IMR-90 (cell line): ENCODE results near the gene CLCC1. TPM values are rescaled to one million over a fixed set of nuclear protein-coding genes. Genes with fewer than 3 reads are reported as not detected.

Experiments
- ATAC-seq: fragments of 200-7000 bp; cut with Tn5 transposase; 2 replicates; pipeline ENCODE4 v1.9.1; 2020; ENCODE audit warnings: low read depth, mild to moderate bottlenecking, moderate library complexity
- BruUV-seq: library from RNA; stranded (reverse); fragments of 400-500 nt; replicated peaks from 2 replicates; lab custom pipeline; 2021; lab: Mats Ljungman, UMichigan
- CTCF ChIA-PET: fragments of 300-600 bp; formaldehyde crosslinking; extraction: SDS; loops from one replicate; lab custom pipeline; 2021; ENCODE audit warnings: antibody characterized with exemption; lab: Yijun Ruan, JAX
- POLR2A ChIA-PET: fragments of 300-600 bp; sonication (Branson Sonifier 250); formaldehyde crosslinking; loops from one replicate; lab custom pipeline; 2022; ENCODE audit warnings: antibody characterized with exemption; ENCODE audit not compliant: unreplicated experiment; lab: Charles Lee
- DNase-seq: peaks from one replicate; pipeline ENCODE4 v3.0.0; 2013
- H2AFZ ChIP-seq: replicated peaks from 2 replicates; pipeline ENCODE3; 2013; ENCODE audit warnings: low read length, mild to moderate bottlenecking; ENCODE audit not compliant: poor library complexity
- H2AK5ac ChIP-seq: 2 replicates; pipeline ENCODE4 v1.6.1; 2013; ENCODE audit warnings: low read depth, low read length, inconsistent platforms
- H2AK9ac ChIP-seq: replicated peaks from 2 replicates; pipeline ENCODE3; 2013; ENCODE audit warnings: mild to moderate bottlenecking, low read depth, low read length, moderate library complexity; ENCODE audit not compliant: poor library complexity
- H2BK120ac ChIP-seq: 2 replicates; pipeline ENCODE4 v1.6.1; 2013; ENCODE audit warnings: low read depth, low read length, inconsistent platforms
- H2BK15ac ChIP-seq: 3 replicates; pipeline ENCODE4 v1.6.1; 2013; ENCODE audit warnings: low read depth, low read length, inconsistent platforms
- H2BK20ac ChIP-seq: 2 replicates; pipeline ENCODE4 v1.6.1; 2013; ENCODE audit warnings: low read depth, mild to moderate bottlenecking, inconsistent platforms, low read length, moderate library complexity
- H2BK5ac ChIP-seq: 2 replicates; pipeline ENCODE4 v1.6.1; 2013; ENCODE audit warnings: mild to moderate bottlenecking, low read depth, low read length, inconsistent platforms; ENCODE audit not compliant: poor library complexity, severe bottlenecking
- H3K14ac ChIP-seq: replicated peaks from 2 replicates; pipeline ENCODE4 v1.6.1; 2013; ENCODE audit warnings: low read depth, low read length, inconsistent platforms
- H3K18ac ChIP-seq: 2 replicates; pipeline ENCODE4 v1.6.1; 2013; ENCODE audit warnings: low read depth, low read length, control low read depth
- H3K23ac ChIP-seq: 2 replicates; pipeline ENCODE4 v1.6.1; 2013; ENCODE audit warnings: low read depth, low read length, inconsistent platforms
- H3K27ac ChIP-seq: 2 replicates; pipeline ENCODE4 v1.5.1; 2013; ENCODE audit warnings: mild to moderate bottlenecking, control low read depth, low read length; ENCODE audit not compliant: insufficient read depth
- H3K27me3 ChIP-seq: 2 replicates; pipeline ENCODE4 v1.6.1; 2013; ENCODE audit warnings: low read length; ENCODE audit not compliant: control insufficient read depth, insufficient read depth
- H3K36me3 ChIP-seq: 2 replicates; pipeline ENCODE4 v1.6.1; 2013; ENCODE audit warnings: low read length, mixed read lengths; ENCODE audit not compliant: control insufficient read depth, insufficient read depth
- H3K4ac ChIP-seq: 2 replicates; pipeline ENCODE4 v1.6.1; 2013; ENCODE audit warnings: low read depth, low read length, inconsistent platforms
- H3K4me1 ChIP-seq: 2 replicates; pipeline ENCODE4 v1.6.1; 2013; ENCODE audit warnings: low read length, mixed read lengths; ENCODE audit not compliant: control insufficient read depth, insufficient read depth
- H3K4me2 ChIP-seq: 2 replicates; pipeline ENCODE4 v1.6.1; 2013; ENCODE audit warnings: low read depth, mild to moderate bottlenecking, control low read depth, low read length, moderate library complexity
- H3K4me3 ChIP-seq: 2 replicates; pipeline ENCODE4 v1.5.1; 2013; ENCODE audit warnings: low read depth, mild to moderate bottlenecking, control low read depth, low read length, moderate library complexity; ENCODE audit not compliant: insufficient read depth
- H3K56ac ChIP-seq: 2 replicates; pipeline ENCODE4 v1.6.1; 2013; ENCODE audit warnings: low read length, inconsistent platforms; ENCODE audit not compliant: insufficient read depth; ENCODE audit errors: extremely low read depth
- H3K79me1 ChIP-seq, 2 experiments: 2 replicates each; pipeline ENCODE4 v1.6.1; 2013; ENCODE audit warnings: low read length in 2 of 2, inconsistent platforms in 1 of 2, low read depth in 1 of 2
- H3K9ac ChIP-seq: 2 replicates; pipeline ENCODE4 v1.6.1; 2013; ENCODE audit warnings: low read depth, low read length, control low read depth
- H3K9me1 ChIP-seq: 2 replicates; pipeline ENCODE4 v1.6.1; 2013; ENCODE audit warnings: low read length, inconsistent platforms; ENCODE audit not compliant: insufficient read depth
- H3K9me3 ChIP-seq: 2 replicates; pipeline ENCODE4 v1.6.1; 2013; ENCODE audit warnings: low read length; ENCODE audit not compliant: control insufficient read depth, insufficient read depth
- H4K20me1 ChIP-seq: 2 replicates; pipeline ENCODE4 v1.6.1; 2013; ENCODE audit warnings: low read length, inconsistent platforms; ENCODE audit not compliant: insufficient read depth
- H4K5ac ChIP-seq: 2 replicates; pipeline ENCODE4 v1.6.1; 2013; ENCODE audit warnings: mild to moderate bottlenecking, low read depth, low read length, control low read depth
- H4K8ac ChIP-seq, 2 experiments: 2 replicates each; pipeline ENCODE4 v1.6.1; 2013; ENCODE audit warnings: low read depth in 2 of 2, low read length in 2 of 2, control low read depth in 1 of 2, inconsistent platforms in 1 of 2
- H4K91ac ChIP-seq: 2 replicates; pipeline ENCODE4 v1.6.1; 2013; ENCODE audit warnings: low read depth, low read length, inconsistent platforms; ENCODE audit not compliant: insufficient read depth
- POLR2A ChIP-seq: IDR thresholded peaks from 2 replicates; pipeline ENCODE4 v1.6.1; 2012; ENCODE audit warnings: mild to moderate bottlenecking, low read depth, low read length
- WGBS, 2 experiments: methylation state at CpG; one replicate each; pipeline versions ENCODE4 v1.1.5 to v1.1.7; 2013; ENCODE audit warnings: missing lambda C conversion rate in 2 of 2; ENCODE audit not compliant: insufficient read length in 1 of 2; ENCODE audit errors: extremely low coverage in 2 of 2; 5-methylcytosine and 5-hydroxymethylcytosine counted together
- dilution Hi-C: fragments of 300-500 bp; cut with HindIII; formaldehyde crosslinking; loops from one replicate; pipeline ENCODE4 v1.14.3; 2018; ENCODE audit warnings: low sequenced_read_pairs; ENCODE audit not compliant: unreplicated experiment
- in situ Hi-C: fragments of 300-500 bp; cut with MboI; formaldehyde crosslinking; loops from 3 replicates; pipeline ENCODE4 v1.14.3; 2019; ENCODE audit warnings: low sequenced_read_pairs, inconsistent platforms, mixed read lengths
- intact Hi-C: fragments of 100-400 bp; cut with micrococcal nuclease; formaldehyde crosslinking; loops from 2 replicates; pipeline ENCODE4 v1.10.0; 2022
- polyA plus RNA-seq, 3 experiments: library from polyadenylated mRNA; depleted of rRNA; stranded (reverse); fragments of >200 nt; gene quantifications; 2 replicates each; pipeline ENCODE4 v1.2.3, GENCODE V29; 2012; ENCODE audit warnings: low replicate concordance in 1 of 3
- total RNA-seq: library from RNA; depleted of rRNA; stranded (reverse); fragments of >200 nt; gene quantifications from 2 replicates; pipeline ENCODE4 v1.2.3, GENCODE V29; 2012

The CLCC1 gene
- total and polyA plus RNA-seq, 2 of the 4 experiments (the other 2 are of a cell fraction) = 19.3 to 29.6 TPM

DNA sequence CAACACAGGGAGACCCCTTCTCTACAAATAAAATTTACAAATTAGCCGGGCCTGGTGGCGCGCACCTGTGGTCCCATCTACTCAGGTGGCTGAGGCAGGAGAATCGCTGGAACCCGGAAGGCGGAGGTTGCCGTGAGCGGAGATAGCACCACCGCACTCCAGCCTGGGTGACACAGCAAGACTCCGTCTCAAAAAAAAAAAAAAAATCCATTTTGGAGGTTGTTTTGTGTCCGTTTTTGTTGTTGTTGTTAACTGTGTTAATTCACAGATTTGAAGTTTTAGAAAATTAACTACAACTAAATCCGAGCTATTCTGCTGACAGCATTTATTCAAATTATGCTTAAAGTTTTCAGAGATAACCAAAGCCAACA is 618 bp downstream of the CLCC1 start:
- Histone ChIP-seq H2AK5ac (no peak overlapping the region), H4K91ac (peak overlapping the region; percentile 10; the same call in 1 of the 2 replicates), H3K9ac (peak overlapping the region; percentile 93), H3K27me3 (no peaks in the 10 kb centered on the region), H2BK15ac (no peak overlapping the region), H2BK5ac (peak overlapping the region; percentile 94), H3K56ac (no peak overlapping the region), H4K5ac (peak overlapping the region; percentile 37; the same call in 1 of the 2 replicates), H3K27ac (peak overlapping the region; percentile 98), H2AK9ac (no peak overlapping the region), H4K20me1 (peaks cover 6% of the 10 kb centered on the region; the same call in 1 of the 2 replicates), H2BK20ac (no peak overlapping the region), H3K18ac (peak overlapping the region; percentile 27), H3K9me1 (peaks cover 7% of the 10 kb centered on the region), H2BK120ac (no peak overlapping the region), H3K36me3 (no peaks in the 10 kb centered on the region; the same call in 1 of the 2 replicates), H3K9me3 (no peaks in the 10 kb centered on the region), H3K14ac (peak overlapping the region; percentile 11; the same call in 1 of the 2 replicates), H3K23ac (0 out of 2 replicates have a peak overlapping the region, but pooled peaks have one; percentile 34), H2AFZ (peak overlapping the region; percentile 96), H3K4ac (peak overlapping the region; percentile 56), H3K4me1 (0 out of 2 replicates have a peak, but pooled peaks cover 2% of the 10 kb centered on the region), H3K4me3 (peak overlapping the region; percentile 100), H4K8ac (peak overlapping the region; percentile 57 to 75; a peak in 2 of 4 replicates), H3K79me1 (peaks cover 23 to 40% of the 10 kb centered on the region in 2 experiments), H3K4me2 (peak overlapping the region; percentile 94)
- intact Hi-C loops (loop anchor here (5.0 kb wide), 1 partner anchor 150 kb away; the partner anchor contains the start of gene ELAPOR1), dilution Hi-C loops (no loop called here), in situ Hi-C loops (no loop called here)
- TF ChIP-seq POLR2A = no peak
- BruUV-seq = TSS peak; percentile 15
- CTCF ChIA-PET = interaction anchor here (0.6 kb wide), 1 partner anchor 681 kb away, joined by 5 read pairs; no protein-coding TSS in a partner anchor
- no peak for ATAC-seq
- peak; percentile 6 for DNase-seq
- POLR2A ChIA-PET = no interaction called here
- no CpG with 5 or more reads among the region's 12 CpGs for WGBS, 2 experiments
